Endothelial cell of umbilical vein (primary cell): ENCODE data around the gene MR1.

Experiments used
- CTCF ChIP-seq, 2 donors: IDR thresholded peaks; 1 replicate in 1 of 2; 2 replicates in 1 of 2; pipeline ENCODE4 v1.5.1; 2011; ENCODE audit warnings: low read length in 2 of 2, mild to moderate bottlenecking in 2 of 2, moderate library complexity in 2 of 2, control low read depth in 1 of 2, inconsistent platforms in 1 of 2, low read depth in 1 of 2; ENCODE audit not compliant: insufficient read depth in 1 of 2; ENCODE audit errors: extremely low read depth in 1 of 2
- EZH2 ChIP-seq: IDR thresholded peaks from 2 replicates; pipeline ENCODE4 v1.6.1; 2012; ENCODE audit warnings: borderline replicate concordance, low read depth, mild to moderate bottlenecking, moderate library complexity, low read length, inconsistent platforms; ENCODE audit not compliant: severe bottlenecking
- FOS ChIP-seq: IDR thresholded peaks from 2 replicates; pipeline ENCODE4 v1.6.1; 2011; ENCODE audit warnings: mild to moderate bottlenecking, low read length, moderate library complexity, borderline replicate concordance; ENCODE audit not compliant: insufficient read depth
- GATA2 ChIP-seq: IDR thresholded peaks from 2 replicates; pipeline ENCODE4 v1.7.0; 2011; ENCODE audit warnings: low read depth, mild to moderate bottlenecking, moderate library complexity, mixed read lengths, low read length; ENCODE audit not compliant: insufficient read length, insufficient read depth
- JUN ChIP-seq: IDR thresholded peaks from 2 replicates; pipeline ENCODE4 v1.6.1; 2011; ENCODE audit warnings: borderline replicate concordance, low read depth; ENCODE audit not compliant: insufficient read length, insufficient read depth
- MAX ChIP-seq: IDR thresholded peaks from 2 replicates; pipeline ENCODE4 v1.6.1; 2011; ENCODE audit not compliant: insufficient read depth, insufficient read length
- MYC ChIP-seq: IDR thresholded peaks from one replicate; pipeline ENCODE4 v1.6.1; 2011; ENCODE audit warnings: mild to moderate bottlenecking, low read depth, low read length
- POLR2A ChIP-seq: IDR thresholded peaks from 2 replicates; pipeline ENCODE4 v1.6.1; 2012; ENCODE audit warnings: low read depth, mild to moderate bottlenecking, control low read depth, low read length
- POLR2AphosphoS5 ChIP-seq: IDR thresholded peaks from 2 replicates; pipeline ENCODE4 v1.6.1; 2012; ENCODE audit warnings: low read depth, mild to moderate bottlenecking, control low read depth, low read length, moderate library complexity; ENCODE audit not compliant: insufficient read depth

- TF ChIP-seq MAX = no peak
- no peak for TF ChIP-seq CTCF (IDR thresholded peaks at IDR 0.05; ENCODE audit: extremely low read depth in 1 of 2, insufficient read depth in 1 of 2, low read depth in 1 of 2, low read length in 2 of 2)
- TF ChIP-seq POLR2AphosphoS5 = no peak
- TF ChIP-seq POLR2A = no peak
- TF ChIP-seq GATA2 = no peak
- TF ChIP-seq EZH2 = no peak
- TF ChIP-seq JUN = no peak
- TF ChIP-seq FOS = no peak
- no peak for TF ChIP-seq MYC
Observed at GRCh38 chr1:181108304-181108867, 74.6 kb downstream of the MR1 start.
